Activated CD4-positive, alpha-beta T cell treated with anti-CD3 and anti-CD28 coated beads, Interleukin-2, amount 50 U/mL, for 48 hours (primary cell): Measurements from ENCODE around the gene OBSCN.

ENCODE experiments used
- DNase-seq, 2 experiments: peaks; one replicate each; pipeline ENCODE4 v3.0.0-alpha.2; 2020

The OBSCN gene

DNA sequence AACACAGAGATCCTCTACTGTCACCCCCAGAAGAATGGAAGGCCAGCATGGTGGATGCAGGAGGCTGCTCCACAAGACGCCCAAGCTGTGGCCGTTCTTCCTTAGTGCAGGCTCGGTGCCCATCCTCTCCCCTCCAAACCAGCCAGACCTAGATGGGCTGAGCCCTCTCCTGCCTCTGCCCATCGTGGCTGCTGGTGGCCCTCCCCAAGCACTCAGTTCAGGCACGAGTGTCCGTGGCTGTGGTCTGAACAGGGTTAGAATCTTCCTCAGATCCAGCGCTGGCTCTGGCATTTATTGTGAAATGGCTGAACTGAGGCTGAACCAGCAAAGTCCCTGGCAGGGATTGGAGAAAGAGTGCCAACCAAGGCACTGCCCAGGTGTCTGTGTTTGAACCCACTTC, 139.3 kb downstream of the OBSCN start:
- no peak for DNase-seq

DNA sequence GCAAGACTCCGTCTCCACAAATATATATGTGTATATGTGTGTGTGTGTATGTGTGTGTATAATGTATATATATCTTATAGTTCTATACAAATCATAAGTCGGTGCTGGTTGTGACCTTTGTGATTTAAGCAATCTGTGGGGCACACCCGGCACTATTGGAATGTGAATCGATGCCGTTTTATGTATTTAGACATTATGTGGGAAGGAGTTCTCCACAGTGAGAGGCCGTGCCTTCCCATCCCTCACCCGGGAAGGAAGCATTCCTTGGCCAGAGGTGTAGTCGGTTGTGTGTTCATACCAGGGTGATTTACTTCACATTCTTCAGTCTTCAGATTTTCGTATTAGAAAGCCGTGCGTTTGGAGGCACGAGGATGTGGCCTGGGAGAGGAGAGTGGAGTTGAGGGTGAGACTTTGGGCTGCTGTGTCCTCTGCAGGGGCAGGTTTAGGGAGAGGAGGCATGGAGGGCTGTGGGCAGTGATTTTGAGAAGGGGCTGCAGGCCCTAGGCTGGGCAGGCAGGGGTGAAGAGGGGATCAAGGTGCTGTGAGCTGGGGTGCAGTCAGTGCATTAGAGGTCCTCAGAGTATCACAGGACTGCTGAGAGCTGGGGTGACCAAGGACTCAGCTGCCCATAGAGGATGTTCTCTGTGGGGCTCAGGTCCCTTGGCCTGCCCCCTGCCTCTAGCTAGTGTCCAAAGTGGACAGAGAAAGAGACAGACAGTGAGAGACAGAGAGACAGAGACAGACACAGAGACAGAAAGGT, 141.0 kb downstream of the OBSCN start:
- DNase-seq: no peak

GRCh38 chr1:228349701-228350171, 141.9 kb downstream of the OBSCN start:
- no peak for DNase-seq

DNA sequence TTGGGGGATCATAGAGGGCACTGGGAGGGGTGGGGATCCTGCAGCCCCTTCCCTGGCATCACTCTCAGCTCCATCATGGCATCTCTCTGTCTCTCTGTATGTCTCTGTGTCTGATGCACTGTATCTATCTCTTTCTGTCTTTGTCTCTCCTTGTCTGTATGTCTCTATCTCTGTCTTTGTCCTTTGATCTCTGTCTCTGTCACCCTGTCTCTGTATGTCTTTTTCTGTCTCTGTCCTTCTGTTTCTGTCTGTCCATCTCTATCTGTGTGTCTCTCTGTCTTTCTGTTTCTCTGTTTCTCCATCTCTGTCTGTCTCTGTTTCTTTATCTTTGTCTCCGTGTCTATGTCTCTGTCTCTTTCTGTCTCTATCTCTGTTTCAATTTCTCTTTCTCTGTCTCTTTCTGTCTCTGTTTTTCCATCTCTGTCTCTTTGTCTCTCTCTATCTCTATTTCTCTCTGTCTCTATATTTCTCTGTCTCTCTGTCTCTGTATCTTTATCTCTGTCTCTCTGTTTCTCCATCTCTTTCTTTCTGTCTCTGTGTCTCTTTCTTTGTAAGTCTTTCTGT, 142.4 kb downstream of the OBSCN start:
- DNase-seq: no peak

- no peak for DNase-seq
Observed at GRCh38 chr1:228350831-228351781, 143.3 kb downstream of the OBSCN start.

DNA sequence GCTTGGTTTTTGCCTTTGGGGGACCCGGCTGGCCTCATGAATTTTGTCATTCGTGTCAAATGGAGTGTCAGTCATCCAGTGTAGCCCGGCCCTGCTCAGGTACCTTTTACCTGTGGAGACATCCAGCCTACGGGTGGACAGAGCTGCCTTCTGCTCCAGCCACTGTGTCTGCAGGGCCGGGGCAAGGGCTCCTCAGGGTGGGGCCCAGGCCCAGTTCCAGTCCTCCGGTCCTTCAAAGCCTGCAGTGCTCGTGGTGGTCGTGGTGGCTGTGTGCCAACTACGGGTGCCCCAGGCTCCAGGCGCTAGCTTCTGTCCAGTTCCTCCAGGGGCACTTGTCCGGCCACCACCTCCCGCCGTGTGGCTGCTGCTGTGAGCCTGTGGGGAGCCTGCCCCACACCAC, 144.0 kb downstream of the OBSCN start:
- no peak for DNase-seq

- DNase-seq: no peak
Observed at GRCh38 chr1:228352677-228353481, 145.0 kb downstream of the OBSCN start.

GRCh38 chr1:228353601-228354371, 145.9 kb downstream of the OBSCN start:
- no peak for DNase-seq

DNA sequence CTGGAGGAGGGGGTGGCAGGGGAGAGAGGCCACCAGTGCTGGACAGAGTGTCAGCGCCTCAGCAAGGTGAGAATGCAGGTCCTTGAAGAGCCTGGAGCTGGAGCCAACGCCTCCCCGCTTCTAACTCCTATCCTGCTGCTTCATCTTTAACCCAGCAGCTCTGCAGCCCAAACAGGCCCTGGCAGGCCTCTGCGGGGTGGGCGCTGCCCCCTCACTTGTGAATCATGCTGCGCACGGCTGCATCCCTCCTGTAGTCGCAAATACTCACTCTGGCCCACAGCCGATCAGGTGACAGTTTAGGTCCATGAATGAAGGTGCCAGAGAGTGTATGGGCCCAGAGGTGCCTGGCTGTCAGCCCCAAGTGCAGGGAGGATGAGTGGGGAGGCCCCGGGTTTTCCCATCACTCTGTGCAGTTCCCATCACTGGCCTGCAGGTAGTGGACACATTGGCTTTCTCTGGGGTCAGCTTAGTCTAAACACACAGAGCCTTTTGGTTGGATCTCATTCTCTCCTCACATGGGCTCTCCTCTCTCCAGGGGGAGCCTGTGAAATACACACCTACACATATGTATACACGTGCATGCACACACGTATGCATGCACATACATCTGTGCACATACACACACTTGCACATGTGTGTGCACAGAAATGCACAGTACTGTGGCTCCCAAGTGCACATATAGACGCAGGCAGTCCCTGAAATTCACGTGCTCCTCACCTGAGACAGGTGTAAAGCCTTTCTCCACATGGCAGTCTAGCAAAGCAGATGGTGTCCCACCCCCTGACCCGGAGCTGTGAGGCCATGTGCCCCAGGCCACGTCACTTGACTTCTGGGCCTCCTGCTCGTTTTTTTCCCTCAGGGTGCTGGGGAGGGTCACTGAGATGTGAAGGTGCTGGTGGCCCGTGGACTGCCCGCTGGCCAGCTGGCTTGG, 146.8 kb downstream of the OBSCN start:
- no peak for DNase-seq

DNA sequence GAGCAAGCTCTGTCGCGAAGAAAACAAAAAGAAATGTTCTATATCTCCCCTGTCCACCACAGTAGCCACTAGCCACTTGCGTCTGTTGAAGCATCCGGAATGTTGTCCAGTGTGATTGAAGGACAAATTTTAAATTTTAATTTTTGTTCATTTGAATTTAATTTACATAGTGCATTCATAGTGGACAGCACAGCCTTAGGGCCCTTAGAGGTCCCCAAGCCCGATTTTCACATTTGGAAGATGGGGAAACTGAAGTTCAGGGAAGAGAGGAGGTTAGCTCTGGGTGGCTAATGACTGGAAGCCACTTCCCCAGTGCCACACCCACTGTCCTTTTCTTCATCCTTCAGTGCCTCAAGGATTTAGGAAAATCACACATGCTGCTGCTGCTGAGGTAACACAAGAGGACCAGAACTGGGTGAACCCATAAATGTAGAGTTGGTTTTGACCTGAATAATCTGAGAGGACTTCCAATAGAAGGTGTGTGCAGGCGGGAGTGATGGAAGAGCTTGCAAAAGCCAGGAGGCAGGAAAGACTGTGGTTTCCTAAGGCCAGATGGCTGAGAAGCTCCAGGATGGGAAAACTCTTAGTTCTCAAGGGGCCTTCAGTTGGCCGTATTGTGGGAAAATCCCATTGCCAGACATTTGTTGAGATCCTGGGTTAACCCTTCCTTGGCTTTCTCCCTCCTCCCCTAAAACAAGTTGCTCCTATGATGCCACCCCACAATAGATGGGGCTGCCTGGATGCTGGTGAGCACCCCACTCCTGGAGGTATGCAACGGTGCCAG, 149.2 kb downstream of the OBSCN start:
- no peak for DNase-seq

DNA sequence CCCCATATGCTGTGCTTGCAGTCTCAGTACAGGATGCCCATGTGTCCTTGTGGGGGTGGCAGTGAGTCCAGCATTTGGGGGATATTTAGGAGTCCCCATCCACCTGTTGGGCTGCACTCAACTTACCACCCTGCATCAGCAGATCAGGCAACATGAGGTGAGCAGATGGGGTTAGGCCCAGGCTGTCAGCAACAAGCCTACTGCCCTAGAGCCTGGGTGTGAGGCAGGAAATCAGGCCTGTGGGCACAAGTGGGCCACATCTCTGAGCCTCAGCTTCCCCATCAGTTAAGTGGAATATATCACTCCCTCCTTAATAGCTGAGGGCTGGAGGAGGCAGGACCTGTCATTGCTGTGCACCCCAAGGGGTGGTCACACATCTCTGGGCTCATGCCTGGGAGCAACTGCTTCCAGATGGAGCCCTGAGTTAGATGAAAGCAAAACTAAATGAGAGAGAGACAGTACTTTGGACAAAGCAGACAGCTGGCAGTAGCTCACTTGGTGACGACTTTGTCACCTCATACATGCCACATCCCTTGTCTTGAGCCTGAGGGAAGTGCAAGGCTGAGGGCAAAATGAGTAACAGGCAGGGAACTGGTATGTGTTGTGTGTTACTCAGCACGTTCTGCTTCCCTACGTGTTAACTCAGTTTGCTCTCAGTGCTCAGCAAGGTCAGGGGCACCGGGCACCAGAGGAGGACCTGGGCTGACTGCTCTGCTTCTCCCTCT, 150.4 kb downstream of the OBSCN start:
- DNase-seq: peak in 1 of 2 experiments; percentile 8

DNA sequence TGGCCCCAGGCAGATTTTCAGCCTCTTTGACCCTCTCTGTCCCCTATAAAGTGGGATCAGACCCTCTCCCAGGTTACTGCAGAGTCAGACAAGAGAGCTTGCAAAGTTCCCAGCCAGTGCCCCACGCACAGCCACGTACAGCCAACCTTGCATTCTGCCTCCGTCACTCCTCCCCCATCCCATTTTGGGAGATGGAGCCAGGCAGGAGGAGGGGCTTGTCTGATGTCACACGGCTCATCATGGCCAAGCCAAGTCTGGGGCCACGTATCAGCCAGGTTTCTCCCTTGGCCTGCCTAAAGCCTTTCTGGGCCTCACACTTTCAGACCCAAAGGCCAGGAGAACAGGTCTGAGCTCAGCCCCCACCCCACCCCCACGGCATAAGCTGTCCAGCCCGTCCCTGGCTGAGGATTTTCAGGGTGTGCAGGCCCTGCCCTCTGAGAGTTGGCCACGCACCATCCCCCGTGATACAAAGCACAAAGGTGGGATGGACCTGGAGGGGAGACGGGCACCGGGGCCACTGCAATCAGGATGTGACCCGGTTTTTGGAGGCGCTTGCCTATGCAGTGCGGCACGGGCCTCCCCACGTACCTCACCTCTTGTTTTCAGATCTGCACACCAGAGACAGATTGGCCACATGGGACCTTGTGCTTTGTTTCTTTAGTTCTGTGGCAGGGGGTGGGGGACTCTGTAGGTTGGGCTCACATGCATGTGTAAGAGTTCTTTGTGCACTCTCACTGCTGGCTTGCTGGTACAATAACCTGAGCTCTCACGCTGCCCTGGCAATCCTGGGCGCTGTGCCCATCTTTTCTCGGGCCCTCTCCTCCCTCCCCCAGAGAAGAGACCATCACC, 151.1 kb downstream of the OBSCN start:
- DNase-seq: no peak

DNA sequence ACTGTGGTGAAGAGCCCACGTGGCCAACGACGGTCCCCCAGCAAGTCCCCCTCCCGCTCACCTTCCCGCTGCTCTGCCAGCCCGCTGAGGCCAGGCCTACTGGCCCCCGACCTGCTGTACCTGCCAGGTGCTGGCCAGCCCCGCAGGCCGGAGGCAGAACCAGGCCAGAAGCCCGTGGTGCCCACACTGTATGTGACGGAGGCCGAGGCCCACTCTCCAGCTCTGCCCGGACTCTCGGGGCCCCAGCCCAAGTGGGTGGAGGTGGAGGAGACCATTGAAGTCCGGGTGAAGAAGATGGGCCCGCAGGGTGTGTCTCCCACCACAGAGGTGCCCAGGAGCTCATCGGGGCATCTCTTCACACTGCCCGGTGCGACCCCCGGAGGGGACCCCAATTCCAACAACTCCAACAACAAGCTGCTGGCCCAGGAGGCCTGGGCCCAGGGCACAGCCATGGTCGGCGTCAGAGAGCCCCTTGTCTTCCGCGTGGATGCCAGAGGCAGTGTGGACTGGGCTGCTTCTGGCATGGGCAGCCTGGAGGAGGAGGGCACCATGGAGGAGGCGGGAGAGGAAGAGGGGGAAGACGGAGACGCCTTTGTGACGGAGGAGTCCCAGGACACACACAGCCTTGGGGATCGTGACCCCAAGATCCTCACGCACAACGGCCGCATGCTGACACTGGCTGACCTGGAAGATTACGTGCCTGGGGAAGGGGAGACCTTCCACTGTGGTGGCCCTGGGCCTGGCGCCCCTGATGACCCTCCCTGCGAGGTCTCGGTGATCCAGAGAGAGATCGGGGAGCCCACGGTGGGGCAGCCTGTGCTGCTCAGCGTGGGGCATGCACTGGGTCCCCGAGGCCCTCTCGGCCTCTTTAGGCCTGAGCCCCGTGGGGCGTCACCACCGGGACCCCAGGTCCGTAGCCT, 152.0 kb downstream of the OBSCN start:
- no peak for DNase-seq

DNA sequence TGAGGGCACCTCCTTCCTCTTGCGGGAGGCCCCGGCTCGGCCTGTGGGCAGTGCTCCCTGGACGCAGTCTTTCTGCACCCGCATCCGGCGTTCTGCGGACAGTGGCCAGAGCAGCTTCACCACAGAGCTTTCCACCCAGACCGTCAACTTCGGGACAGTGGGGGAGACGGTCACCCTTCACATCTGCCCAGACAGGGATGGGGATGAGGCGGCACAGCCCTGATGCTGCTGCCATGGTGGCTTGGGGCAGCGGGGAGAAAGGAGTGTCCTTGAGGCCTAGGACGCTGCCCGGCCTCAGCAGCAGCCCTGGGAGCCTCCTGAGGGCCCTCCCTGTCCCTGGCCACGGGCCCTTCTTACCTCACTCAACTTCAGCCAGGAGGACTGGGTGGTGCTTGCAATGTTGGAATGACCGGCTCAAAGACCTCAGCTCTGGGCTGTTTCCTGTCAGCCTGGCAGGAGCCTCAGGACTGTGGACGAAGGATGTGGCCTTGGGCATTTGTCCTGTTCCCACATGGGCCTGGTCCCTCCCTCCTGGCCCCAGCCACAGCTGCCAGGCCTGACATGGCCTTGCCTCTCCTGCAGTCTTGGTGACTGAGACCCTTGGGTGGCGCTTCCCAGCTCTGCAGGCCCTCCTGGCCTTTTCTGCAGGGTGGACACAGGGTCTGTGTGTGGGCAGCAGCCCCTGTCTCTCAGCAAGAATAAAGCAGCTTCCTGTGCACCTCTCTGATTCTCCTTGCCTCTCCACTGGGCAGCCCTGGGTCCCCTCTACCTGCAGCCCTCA, 152.9 kb downstream of the OBSCN start:
- DNase-seq: no peak

DNA sequence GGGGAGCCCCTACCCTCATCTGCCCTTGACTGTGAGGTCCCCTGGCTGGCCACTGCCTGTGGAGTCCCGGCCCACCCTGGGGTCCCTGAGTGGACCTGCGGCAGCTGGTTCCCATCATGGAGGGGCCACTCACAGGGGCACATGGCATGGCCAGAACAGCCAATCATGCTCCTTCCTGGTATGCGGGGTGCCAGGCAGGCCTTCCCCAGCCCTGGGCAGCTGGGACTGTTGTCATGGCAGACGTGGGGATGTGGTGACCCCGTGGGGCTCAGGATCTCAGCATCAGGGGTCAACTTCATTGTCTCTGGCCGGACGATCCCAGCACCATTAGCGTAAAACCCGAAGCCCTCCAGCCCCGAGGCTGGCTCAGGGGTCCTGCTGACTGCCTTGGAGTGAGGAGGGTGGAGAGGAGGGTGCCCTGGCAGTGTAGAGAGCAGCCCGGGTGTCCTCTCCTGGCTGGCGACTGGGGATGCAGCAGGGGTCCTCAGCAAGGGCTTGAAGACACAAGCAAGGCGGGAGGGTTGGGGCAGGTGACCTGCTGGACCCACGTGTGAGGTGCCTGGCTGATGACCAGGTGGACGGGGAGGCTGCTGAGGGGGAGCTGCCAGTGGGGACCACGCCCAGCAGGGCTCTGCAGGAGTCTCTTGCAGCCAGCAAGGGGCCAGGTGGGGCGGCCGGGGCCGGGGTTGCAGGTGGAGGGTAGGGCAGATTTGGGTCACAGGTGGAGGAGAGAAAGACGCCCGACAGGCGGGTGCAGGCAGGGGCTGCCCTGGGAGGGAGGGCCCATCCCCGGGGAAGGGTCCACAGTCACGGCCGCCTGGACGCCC, 153.7 kb downstream of the OBSCN start:
- no peak for DNase-seq
